ENCODE measurements around the gene NLGN1. TPM values are rescaled to one million over a fixed set of nuclear protein-coding genes. Genes with fewer than 3 reads are reported as not detected.

NLGN1 gene
- total RNA-seq, 1 experiment from 2014 or later: 0.85 TPM

DNA sequence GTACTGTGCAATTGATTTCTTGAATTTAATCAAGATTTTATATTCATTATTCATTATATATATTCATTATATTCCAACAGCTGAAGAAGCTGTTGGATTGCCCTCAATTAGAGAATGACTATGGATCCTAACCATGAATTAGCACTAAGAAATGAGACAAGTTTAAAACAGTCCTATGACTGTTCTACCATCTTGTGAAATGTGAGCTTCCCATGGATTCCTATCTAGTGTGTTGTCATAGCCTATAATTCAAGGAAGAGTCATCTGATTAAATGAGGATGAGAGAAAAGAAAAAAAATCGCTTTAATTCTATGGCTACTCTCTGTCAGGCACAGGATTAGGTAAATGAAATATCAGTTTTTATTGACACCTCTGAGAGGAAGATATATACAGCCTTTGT is 765.0 kb downstream of the NLGN1 start:
- H3K27ac ChIP-seq (ENCODE audit: low read length): no peak overlapping the region
- DNase-seq (ENCODE audit: low read depth, low spot score): no peak
- ATAC-seq: no peak
- intact Hi-C loops (cut with micrococcal nuclease; ENCODE audit: unreplicated experiment) (no loop called here), in situ Hi-C loops (cut with HindIII; ENCODE audit: low pct_unique_long_range_greater_than_20kb, low sequenced_read_pairs) (no loop called here)
- POLR2A ChIA-PET: no interaction called here
- CTCF ChIA-PET: no interaction called here
- no peaks in the 10 kb centered on the region for H3K9me3 ChIP-seq (ENCODE audit: control insufficient read depth, insufficient read depth, low read depth, low read length)
- no peaks in the 10 kb centered on the region for H3K4me1 ChIP-seq (ENCODE audit: control insufficient read depth, insufficient read depth, low read length)
- no TSS peak for BruUV-seq (replicated peaks)
- H3K27me3 ChIP-seq (ENCODE audit: control insufficient read depth, insufficient read depth, low read length): no peaks in the 10 kb centered on the region
- TF ChIP-seq, protein P1, sequence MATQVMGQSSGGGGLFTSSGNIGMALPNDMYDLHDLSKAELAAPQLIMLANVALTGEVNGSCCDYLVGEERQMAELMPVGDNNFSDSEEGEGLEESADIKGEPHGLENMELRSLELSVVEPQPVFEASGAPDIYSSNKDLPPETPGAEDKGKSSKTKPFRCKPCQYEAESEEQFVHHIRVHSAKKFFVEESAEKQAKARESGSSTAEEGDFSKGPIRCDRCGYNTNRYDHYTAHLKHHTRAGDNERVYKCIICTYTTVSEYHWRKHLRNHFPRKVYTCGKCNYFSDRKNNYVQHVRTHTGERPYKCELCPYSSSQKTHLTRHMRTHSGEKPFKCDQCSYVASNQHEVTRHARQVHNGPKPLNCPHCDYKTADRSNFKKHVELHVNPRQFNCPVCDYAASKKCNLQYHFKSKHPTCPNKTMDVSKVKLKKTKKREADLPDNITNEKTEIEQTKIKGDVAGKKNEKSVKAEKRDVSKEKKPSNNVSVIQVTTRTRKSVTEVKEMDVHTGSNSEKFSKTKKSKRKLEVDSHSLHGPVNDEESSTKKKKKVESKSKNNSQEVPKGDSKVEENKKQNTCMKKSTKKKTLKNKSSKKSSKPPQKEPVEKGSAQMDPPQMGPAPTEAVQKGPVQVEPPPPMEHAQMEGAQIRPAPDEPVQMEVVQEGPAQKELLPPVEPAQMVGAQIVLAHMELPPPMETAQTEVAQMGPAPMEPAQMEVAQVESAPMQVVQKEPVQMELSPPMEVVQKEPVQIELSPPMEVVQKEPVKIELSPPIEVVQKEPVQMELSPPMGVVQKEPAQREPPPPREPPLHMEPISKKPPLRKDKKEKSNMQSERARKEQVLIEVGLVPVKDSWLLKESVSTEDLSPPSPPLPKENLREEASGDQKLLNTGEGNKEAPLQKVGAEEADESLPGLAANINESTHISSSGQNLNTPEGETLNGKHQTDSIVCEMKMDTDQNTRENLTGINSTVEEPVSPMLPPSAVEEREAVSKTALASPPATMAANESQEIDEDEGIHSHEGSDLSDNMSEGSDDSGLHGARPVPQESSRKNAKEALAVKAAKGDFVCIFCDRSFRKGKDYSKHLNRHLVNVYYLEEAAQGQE (IDR thresholded peaks at IDR 0.05; ENCODE audit: insufficient read depth in 1 of 2, low read depth in 2 of 2, low read length in 1 of 2): no peak
- TF ChIP-seq SIN3A (IDR thresholded peaks at IDR 0.05; ENCODE audit: borderline replicate concordance, insufficient read depth, low read depth, low read length) (no peak), CTCF (IDR thresholded peaks at IDR 0.05) (no peak), TCF7L2 (IDR thresholded peaks at IDR 0.05; ENCODE audit: low read depth, low read length) (no peak), POLR2AphosphoS5 (IDR thresholded peaks at IDR 0.05; ENCODE audit: low read depth, low read length) (no peak)
- no peaks in the 10 kb centered on the region for H3K36me3 ChIP-seq (ENCODE audit: control insufficient read depth, insufficient read depth, low read length)
- no peak overlapping the region for H3K4me3 ChIP-seq (ENCODE audit: low read depth in 2 of 2, low read length in 2 of 2)

DNA sequence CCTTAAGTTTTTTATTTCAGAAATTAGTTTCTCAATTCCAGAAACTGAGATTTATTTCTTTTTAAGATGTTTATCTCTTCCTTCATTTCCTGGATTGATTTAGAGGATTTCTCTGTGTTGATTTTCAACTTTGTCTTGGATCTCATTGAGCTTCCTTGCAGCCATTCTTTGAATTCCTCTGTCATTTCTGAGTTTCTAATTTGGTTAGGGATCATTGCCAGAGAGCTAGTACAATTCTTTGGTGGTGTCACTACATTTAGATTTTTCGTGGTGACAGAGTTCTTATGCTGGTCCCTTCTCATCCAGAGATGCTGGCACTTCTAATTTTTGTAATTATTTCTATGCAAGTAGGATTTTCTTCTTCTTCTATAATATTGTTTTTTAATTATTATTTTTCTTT is 770.5 kb downstream of the NLGN1 start:
- intact Hi-C loops (cut with micrococcal nuclease; ENCODE audit: unreplicated experiment): no loop called here
- H3K4me1 ChIP-seq (ENCODE audit: control insufficient read depth, insufficient read depth, low read length): no peaks in the 10 kb centered on the region
- H3K27ac ChIP-seq (ENCODE audit: low read length): no peak overlapping the region
- no peaks in the 10 kb centered on the region for H3K27me3 ChIP-seq (ENCODE audit: control insufficient read depth, insufficient read depth, low read length)
- BruUV-seq (replicated peaks): no TSS peak
- DNase-seq (ENCODE audit: low read depth, low spot score): no peak
- no peak for ATAC-seq
- H3K36me3 ChIP-seq (ENCODE audit: control insufficient read depth, insufficient read depth, low read length): no peaks in the 10 kb centered on the region
- in situ Hi-C loops (cut with HindIII; ENCODE audit: low pct_unique_long_range_greater_than_20kb, low sequenced_read_pairs): no loop called here
- no peak for TF ChIP-seq POLR2AphosphoS5 (IDR thresholded peaks at IDR 0.05; ENCODE audit: low read depth, low read length)
- H3K9me3 ChIP-seq (ENCODE audit: control insufficient read depth, insufficient read depth, low read depth, low read length): no peaks in the 10 kb centered on the region
- H3K4me3 ChIP-seq (ENCODE audit: low read depth in 2 of 2, low read length in 2 of 2): no peak overlapping the region
- ChIA-PET CTCF (no interaction called here), POLR2A (no interaction called here)

- ChIA-PET POLR2A (no interaction called here), CTCF (no interaction called here)
- H3K36me3 ChIP-seq (ENCODE audit: control insufficient read depth, insufficient read depth, low read length): no peaks in the 10 kb centered on the region
- no peaks in the 10 kb centered on the region for H3K27me3 ChIP-seq (ENCODE audit: control insufficient read depth, insufficient read depth, low read length)
- no peak overlapping the region for H3K27ac ChIP-seq (ENCODE audit: low read length)
- intact Hi-C loops (cut with micrococcal nuclease; ENCODE audit: unreplicated experiment) (no loop called here), in situ Hi-C loops (cut with HindIII; ENCODE audit: low pct_unique_long_range_greater_than_20kb, low sequenced_read_pairs) (no loop called here)
- no TSS peak for BruUV-seq (replicated peaks)
- no peak overlapping the region for H3K4me3 ChIP-seq (ENCODE audit: low read depth in 2 of 2, low read length in 2 of 2)
- TF ChIP-seq TCF7L2 (IDR thresholded peaks at IDR 0.05; ENCODE audit: low read depth, low read length): no peak
- TF ChIP-seq CTCF (IDR thresholded peaks at IDR 0.05): no peak
- TF ChIP-seq, protein P1 (IDR thresholded peaks at IDR 0.05; ENCODE audit: insufficient read depth in 1 of 2, low read depth in 2 of 2, low read length in 1 of 2): no peak
- TF ChIP-seq POLR2AphosphoS5 (IDR thresholded peaks at IDR 0.05; ENCODE audit: low read depth, low read length): no peak
- no peak for TF ChIP-seq SIN3A (IDR thresholded peaks at IDR 0.05; ENCODE audit: borderline replicate concordance, insufficient read depth, low read depth, low read length)
- DNase-seq (ENCODE audit: low read depth, low spot score) (no peak), ATAC-seq (no peak)
- no peaks in the 10 kb centered on the region for H3K4me1 ChIP-seq (ENCODE audit: control insufficient read depth, insufficient read depth, low read length)
- no peaks in the 10 kb centered on the region for H3K9me3 ChIP-seq (ENCODE audit: control insufficient read depth, insufficient read depth, low read depth, low read length)
Observed at GRCh38 chr3:174168538-174169254, 771.2 kb downstream of the NLGN1 start.

Measured in Panc1 (cell line).